Neural cell (in vitro differentiated cells): ENCODE measurements around the gene OR5C1.

Experiments
- CTCF ChIP-seq: fragments of 450-650 bp; IDR thresholded peaks from 2 replicates; pipeline ENCODE4 v1.5.1; 2014; ENCODE audit warnings: antibody characterized with exemption, mild to moderate bottlenecking, moderate library complexity; ENCODE audit not compliant: poor library complexity, severe bottlenecking
- POLR2AphosphoS5 ChIP-seq: IDR thresholded peaks from 2 replicates; pipeline ENCODE4 v1.6.1; 2012

- no peak for TF ChIP-seq POLR2AphosphoS5
- no peak for TF ChIP-seq CTCF
These were observed 8.8 kb downstream of the OR5C1 start for GRCh38 chr9:122797316-122798063.
